Spleen (tissue), 7 donors: Measurements from ENCODE around the gene CST3.

Source experiments
- POLR2A ChIP-seq, 3 donors: fragments of 450-650 bp; IDR thresholded peaks; one replicate each; pipeline ENCODE4 v1.5.1; 2017; ENCODE audit warnings: antibody characterized with exemption in 3 of 3, mild to moderate bottlenecking in 1 of 3
- POLR2AphosphoS5 ChIP-seq, 3 donors: sonication (generic); formaldehyde crosslinking; IDR thresholded peaks; one replicate each; pipeline ENCODE4 v1.5.1; 2017; ENCODE audit warnings: antibody characterized with exemption in 3 of 3
- TF ChIP-seq, protein P1 (sequence below), 11 experiments: fragments of 200-600 bp in 7 of 11; fragments of 450-650 bp in 4 of 11; sonication (generic) in 4 of 11; IDR thresholded peaks in 8 of 11; conservative IDR thresholded peaks in 3 of 11; 1 replicate in 7 of 11; 2 replicates in 4 of 11; pipeline versions ENCODE4 v1.4.0 to v1.8.0; 2016 to 2021; ENCODE audit warnings: antibody characterized with exemption in 11 of 11, inconsistent platforms in 4 of 11, mild to moderate bottlenecking in 1 of 11
- donor health status: DM: no; HTN: no; CAD: no; lungs with moderate emphysema.
- donor health status: DM: no; HTN: no; CAD: no.
- donor health status: DM: no; HTN: no; CAD: no.

- TF ChIP-seq, protein P1, sequence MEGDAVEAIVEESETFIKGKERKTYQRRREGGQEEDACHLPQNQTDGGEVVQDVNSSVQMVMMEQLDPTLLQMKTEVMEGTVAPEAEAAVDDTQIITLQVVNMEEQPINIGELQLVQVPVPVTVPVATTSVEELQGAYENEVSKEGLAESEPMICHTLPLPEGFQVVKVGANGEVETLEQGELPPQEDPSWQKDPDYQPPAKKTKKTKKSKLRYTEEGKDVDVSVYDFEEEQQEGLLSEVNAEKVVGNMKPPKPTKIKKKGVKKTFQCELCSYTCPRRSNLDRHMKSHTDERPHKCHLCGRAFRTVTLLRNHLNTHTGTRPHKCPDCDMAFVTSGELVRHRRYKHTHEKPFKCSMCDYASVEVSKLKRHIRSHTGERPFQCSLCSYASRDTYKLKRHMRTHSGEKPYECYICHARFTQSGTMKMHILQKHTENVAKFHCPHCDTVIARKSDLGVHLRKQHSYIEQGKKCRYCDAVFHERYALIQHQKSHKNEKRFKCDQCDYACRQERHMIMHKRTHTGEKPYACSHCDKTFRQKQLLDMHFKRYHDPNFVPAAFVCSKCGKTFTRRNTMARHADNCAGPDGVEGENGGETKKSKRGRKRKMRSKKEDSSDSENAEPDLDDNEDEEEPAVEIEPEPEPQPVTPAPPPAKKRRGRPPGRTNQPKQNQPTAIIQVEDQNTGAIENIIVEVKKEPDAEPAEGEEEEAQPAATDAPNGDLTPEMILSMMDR (IDR thresholded peaks at IDR 0.05 in 8 of 11, conservative IDR thresholded peaks at IDR 0.05 in 3 of 11), result no peak
- no peak for TF ChIP-seq POLR2A (IDR thresholded peaks at IDR 0.05)
- TF ChIP-seq POLR2AphosphoS5 (IDR thresholded peaks at IDR 0.05), result peak in 2 of 3 donors; percentile 52 to 73
These were observed 5.6 kb downstream of the CST3 start for GRCh38 chr20:23631981-23632710.
